ENCODE measurements around the gene HYCC1.

The HYCC1 gene

DNA sequence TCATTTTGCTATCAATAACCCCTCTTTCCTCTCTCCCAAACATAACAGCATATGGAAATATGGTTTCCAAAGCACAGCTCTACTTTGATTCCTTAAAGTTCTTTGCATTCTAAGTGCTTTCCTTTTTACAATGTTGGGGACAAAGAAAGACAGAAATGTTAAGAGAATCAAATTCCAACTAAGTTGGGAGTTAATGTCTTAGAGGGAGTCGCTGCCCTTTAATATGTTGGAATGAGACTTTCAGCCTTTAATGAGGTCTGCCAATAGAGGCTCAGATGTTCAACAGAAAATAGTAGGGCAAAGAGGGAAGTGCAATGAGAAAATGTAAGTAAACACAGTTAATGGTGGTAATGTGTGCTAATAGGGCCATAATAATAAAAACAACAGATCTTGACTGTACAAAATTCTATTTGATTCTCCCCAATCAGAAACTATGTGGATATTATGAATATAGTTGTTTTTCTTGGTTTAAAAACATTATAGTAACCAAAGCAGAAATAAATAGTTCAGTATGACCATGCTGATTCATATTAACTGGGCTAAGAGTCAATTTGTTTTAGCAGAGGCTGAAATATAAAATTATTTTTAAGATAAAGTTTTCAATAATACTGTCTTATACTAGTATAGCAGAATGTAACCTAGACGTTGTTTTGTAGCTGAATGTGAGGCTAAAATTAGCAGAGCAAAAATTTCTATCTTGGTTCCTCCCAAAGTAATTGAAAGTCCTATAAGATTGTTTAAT, 10.3 kb downstream of the HYCC1 start:
- Histone ChIP-seq H3K27me3 (ENCODE audit: control insufficient read depth in 3 of 3, insufficient read depth in 3 of 3, low read depth in 1 of 3, low read length in 3 of 3) (no peaks in the 10 kb centered on the region), H3K9me3 (replicated peaks in 1 of 2; ENCODE audit: control insufficient read depth in 2 of 2, insufficient read depth in 1 of 2, low read depth in 1 of 2, low read length in 2 of 2) (no peaks in the 10 kb centered on the region), H3K4me2 (ENCODE audit: insufficient read depth, low read length, poor library complexity, severe bottlenecking) (no peak overlapping the region), H3K36me3 (replicated peaks in 1 of 2; ENCODE audit: control insufficient read depth in 2 of 2, insufficient read depth in 2 of 2, low read length in 2 of 2) (no peaks in the 10 kb centered on the region), H3K9ac (ENCODE audit: low read depth, low read length, poor library complexity) (no peak overlapping the region), H3K14ac (ENCODE audit: low read length) (no peak overlapping the region), H2BK120ac (ENCODE audit: low read depth, low read length) (no peak overlapping the region), H3K79me1 (ENCODE audit: low read depth, low read length) (no peaks in the 10 kb centered on the region), H4K91ac (ENCODE audit: low read depth, low read length, poor library complexity) (no peak overlapping the region), H3K23ac (ENCODE audit: low read depth, low read length, poor library complexity) (no peak overlapping the region), H3K27ac (replicated peaks; ENCODE audit: low read length) (no peak overlapping the region), H3K4ac (ENCODE audit: low read length) (no peak overlapping the region), H3K18ac (ENCODE audit: low read length) (no peak overlapping the region), H2AFZ (ENCODE audit: low read length) (no peak overlapping the region), H2BK15ac (ENCODE audit: low read length) (no peak overlapping the region), H2BK5ac (ENCODE audit: low read length) (no peak overlapping the region), H3K4me3 (ENCODE audit: low read length in 2 of 2) (no peak overlapping the region), H4K8ac (ENCODE audit: low read depth, low read length) (no peak overlapping the region), H2AK5ac (ENCODE audit: low read depth, low read length) (no peak overlapping the region), H3K4me1 (ENCODE audit: control insufficient read depth in 2 of 2, insufficient read depth in 1 of 2, low read depth in 1 of 2, low read length in 2 of 2) (no peaks in the 10 kb centered on the region), H2BK12ac (ENCODE audit: low read length) (no peak overlapping the region)
- no CpG with 5 or more reads among the region's 2 CpGs for WGBS, 2 donors (ENCODE audit: extremely low coverage in 2 of 2, insufficient read length in 2 of 2, insufficient replicate concordance in 1 of 2)
- no peak for DNase-seq (ENCODE audit: low spot score)

GRCh38 chr7:23002698-23003097, 11.2 kb downstream of the HYCC1 start:
- no CpG with 5 or more reads among the region's 2 CpGs for WGBS, 2 donors (ENCODE audit: extremely low coverage in 2 of 2, insufficient read length in 2 of 2, insufficient replicate concordance in 1 of 2)
- no peak overlapping the region for H3K9ac ChIP-seq (ENCODE audit: low read depth, low read length, poor library complexity)
- no peak for DNase-seq (ENCODE audit: low spot score)
- no peak overlapping the region for H3K23ac ChIP-seq (ENCODE audit: low read depth, low read length, poor library complexity)
- no peak overlapping the region for H3K4ac ChIP-seq (ENCODE audit: low read length)
- H3K9me3 ChIP-seq (replicated peaks in 1 of 2; ENCODE audit: control insufficient read depth in 2 of 2, insufficient read depth in 1 of 2, low read depth in 1 of 2, low read length in 2 of 2) = no peaks in the 10 kb centered on the region
- peaks cover 0 to 2% of the 10 kb centered on the region in 2 donors for H3K36me3 ChIP-seq (replicated peaks in 1 of 2; ENCODE audit: control insufficient read depth in 2 of 2, insufficient read depth in 2 of 2, low read length in 2 of 2)
- no peak overlapping the region for H3K18ac ChIP-seq (ENCODE audit: low read length)
- H2BK15ac ChIP-seq (ENCODE audit: low read length) = no peak overlapping the region
- no peak overlapping the region for H3K14ac ChIP-seq (ENCODE audit: low read length)
- H4K8ac ChIP-seq (ENCODE audit: low read depth, low read length) = no peak overlapping the region
- H3K4me1 ChIP-seq (ENCODE audit: control insufficient read depth in 2 of 2, insufficient read depth in 1 of 2, low read depth in 1 of 2, low read length in 2 of 2) = no peaks in the 10 kb centered on the region
- no peak overlapping the region for H2BK12ac ChIP-seq (ENCODE audit: low read length)
- H2AK5ac ChIP-seq (ENCODE audit: low read depth, low read length) = no peak overlapping the region
- no peaks in the 10 kb centered on the region for H3K79me1 ChIP-seq (ENCODE audit: low read depth, low read length)
- H3K4me3 ChIP-seq (ENCODE audit: low read length in 2 of 2) = no peak overlapping the region
- no peak overlapping the region for H2BK120ac ChIP-seq (ENCODE audit: low read depth, low read length)
- no peak overlapping the region for H3K4me2 ChIP-seq (ENCODE audit: insufficient read depth, low read length, poor library complexity, severe bottlenecking)
- no peak overlapping the region for H2AFZ ChIP-seq (ENCODE audit: low read length)
- no peak overlapping the region for H4K91ac ChIP-seq (ENCODE audit: low read depth, low read length, poor library complexity)
- H3K27me3 ChIP-seq (ENCODE audit: control insufficient read depth in 3 of 3, insufficient read depth in 3 of 3, low read depth in 1 of 3, low read length in 3 of 3) = no peaks in the 10 kb centered on the region
- no peak overlapping the region for H3K27ac ChIP-seq (replicated peaks; ENCODE audit: low read length)
- no peak overlapping the region for H2BK5ac ChIP-seq (ENCODE audit: low read length)

- no peak overlapping the region for H3K4ac ChIP-seq (ENCODE audit: low read length)
- no peak overlapping the region for H3K4me2 ChIP-seq (ENCODE audit: insufficient read depth, low read length, poor library complexity, severe bottlenecking)
Measured at GRCh38 chr7:23001610-23002009, 12.3 kb downstream of the HYCC1 start.

DNA sequence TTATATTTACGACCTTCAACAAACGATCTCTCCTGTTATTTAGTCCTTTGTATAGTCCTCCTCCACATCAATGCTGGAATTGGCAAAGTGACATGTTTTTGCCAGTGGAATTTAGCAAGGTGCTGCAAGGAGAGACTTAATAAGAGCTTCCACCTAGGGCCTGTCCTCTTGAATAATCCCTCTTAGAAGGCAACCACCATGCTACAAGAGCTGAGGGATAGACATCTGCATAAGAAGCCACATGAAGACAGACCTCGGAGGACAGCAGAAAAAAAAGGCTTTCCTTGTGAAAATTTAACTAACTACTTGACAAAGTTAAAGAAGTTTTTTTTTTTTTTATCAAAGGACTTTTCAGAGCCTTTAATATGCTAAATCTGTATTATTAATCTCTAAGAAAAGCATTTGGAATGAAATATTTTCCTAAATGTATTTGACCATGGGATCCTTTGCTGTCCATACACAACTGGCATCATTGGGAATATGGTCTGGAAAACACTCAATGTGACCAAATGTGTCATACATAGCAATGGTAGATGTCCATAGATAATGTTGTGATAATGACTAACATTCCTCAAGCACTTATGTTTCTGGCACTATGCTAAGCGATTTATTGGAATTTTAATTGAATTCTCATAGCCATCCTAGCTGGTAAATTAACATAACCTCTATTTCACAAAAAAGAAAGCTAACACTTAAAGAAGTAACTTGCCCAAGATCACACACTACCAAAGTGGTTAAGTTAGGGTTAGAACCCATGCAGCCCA, 13.2 kb downstream of the HYCC1 start:
- Histone ChIP-seq H3K4me1 (ENCODE audit: control insufficient read depth in 2 of 2, insufficient read depth in 1 of 2, low read depth in 1 of 2, low read length in 2 of 2) (no peaks in the 10 kb centered on the region), H2BK15ac (ENCODE audit: low read length) (no peak overlapping the region), H3K4me3 (ENCODE audit: low read length in 2 of 2) (no peak overlapping the region), H3K14ac (ENCODE audit: low read length) (no peak overlapping the region), H3K36me3 (replicated peaks in 1 of 2; ENCODE audit: control insufficient read depth in 2 of 2, insufficient read depth in 2 of 2, low read length in 2 of 2) (peaks cover 0 to 4% of the 10 kb centered on the region in 2 donors), H2BK120ac (ENCODE audit: low read depth, low read length) (no peak overlapping the region), H4K8ac (ENCODE audit: low read depth, low read length) (no peak overlapping the region), H3K23ac (ENCODE audit: low read depth, low read length, poor library complexity) (no peak overlapping the region), H4K91ac (ENCODE audit: low read depth, low read length, poor library complexity) (no peak overlapping the region), H3K27me3 (ENCODE audit: control insufficient read depth in 3 of 3, insufficient read depth in 3 of 3, low read depth in 1 of 3, low read length in 3 of 3) (no peaks in the 10 kb centered on the region), H3K9me3 (replicated peaks in 1 of 2; ENCODE audit: control insufficient read depth in 2 of 2, insufficient read depth in 1 of 2, low read depth in 1 of 2, low read length in 2 of 2) (no peaks in the 10 kb centered on the region), H2AK5ac (ENCODE audit: low read depth, low read length) (no peak overlapping the region), H3K4me2 (ENCODE audit: insufficient read depth, low read length, poor library complexity, severe bottlenecking) (no peak overlapping the region), H3K27ac (replicated peaks; ENCODE audit: low read length) (no peak overlapping the region), H2BK12ac (ENCODE audit: low read length) (no peak overlapping the region), H3K4ac (ENCODE audit: low read length) (no peak overlapping the region), H2AFZ (ENCODE audit: low read length) (no peak overlapping the region), H2BK5ac (ENCODE audit: low read length) (no peak overlapping the region), H3K9ac (ENCODE audit: low read depth, low read length, poor library complexity) (no peak overlapping the region), H3K18ac (ENCODE audit: low read length) (no peak overlapping the region), H3K79me1 (ENCODE audit: low read depth, low read length) (no peaks in the 10 kb centered on the region)
- 100% methylated on average over 2 of the region's 4 CpGs; no CpG with 5 or more reads in 1 of the 2 donors for WGBS, 2 donors (ENCODE audit: extremely low coverage in 2 of 2, insufficient read length in 2 of 2, insufficient replicate concordance in 1 of 2)
- no peak for DNase-seq (ENCODE audit: low spot score)

More at GRCh38 chr7:23001610-23002009, 12.3 kb downstream of the HYCC1 start:
- no peak for DNase-seq (ENCODE audit: low spot score)
- H4K8ac ChIP-seq (ENCODE audit: low read depth, low read length) = no peak overlapping the region
- no peak overlapping the region for H2BK5ac ChIP-seq (ENCODE audit: low read length)
- no peaks in the 10 kb centered on the region for H3K9me3 ChIP-seq (replicated peaks in 1 of 2; ENCODE audit: control insufficient read depth in 2 of 2, insufficient read depth in 1 of 2, low read depth in 1 of 2, low read length in 2 of 2)
- H4K91ac ChIP-seq (ENCODE audit: low read depth, low read length, poor library complexity) = no peak overlapping the region
- no peaks in the 10 kb centered on the region for H3K79me1 ChIP-seq (ENCODE audit: low read depth, low read length)
- no peak overlapping the region for H3K4me3 ChIP-seq (ENCODE audit: low read length in 2 of 2)
- no CpG with 5 or more reads among the region's 1 CpG for WGBS, 2 donors (ENCODE audit: extremely low coverage in 2 of 2, insufficient read length in 2 of 2, insufficient replicate concordance in 1 of 2)
- no peak overlapping the region for H2BK120ac ChIP-seq (ENCODE audit: low read depth, low read length)
- H3K18ac ChIP-seq (ENCODE audit: low read length) = no peak overlapping the region
- H3K14ac ChIP-seq (ENCODE audit: low read length) = no peak overlapping the region
- no peak overlapping the region for H2AFZ ChIP-seq (ENCODE audit: low read length)
- no peak overlapping the region for H2BK15ac ChIP-seq (ENCODE audit: low read length)
- H3K23ac ChIP-seq (ENCODE audit: low read depth, low read length, poor library complexity) = no peak overlapping the region
- no peaks in the 10 kb centered on the region for H3K27me3 ChIP-seq (ENCODE audit: control insufficient read depth in 3 of 3, insufficient read depth in 3 of 3, low read depth in 1 of 3, low read length in 3 of 3)
- no peaks in the 10 kb centered on the region for H3K4me1 ChIP-seq (ENCODE audit: control insufficient read depth in 2 of 2, insufficient read depth in 1 of 2, low read depth in 1 of 2, low read length in 2 of 2)
- H3K9ac ChIP-seq (ENCODE audit: low read depth, low read length, poor library complexity) = no peak overlapping the region
- no peak overlapping the region for H3K27ac ChIP-seq (replicated peaks; ENCODE audit: low read length)
- peaks cover 0 to 4% of the 10 kb centered on the region in 2 donors for H3K36me3 ChIP-seq (replicated peaks in 1 of 2; ENCODE audit: control insufficient read depth in 2 of 2, insufficient read depth in 2 of 2, low read length in 2 of 2)
- H2AK5ac ChIP-seq (ENCODE audit: low read depth, low read length) = no peak overlapping the region
- H2BK12ac ChIP-seq (ENCODE audit: low read length) = no peak overlapping the region

Data from neuronal stem cell (in vitro differentiated cells).